Activated CD8-positive, alpha-beta memory T cell treated with anti-CD3 and anti-CD28 coated beads, Interleukin-2, amount 10 ng/mL, durations not matched to agents 7 days and 5 days (primary cell): Measurements from ENCODE around the gene OR1K1. TPM values are rescaled to one million over a fixed set of nuclear protein-coding genes. Genes with fewer than 3 reads are reported as not detected.
A peak's percentile ranks its signal among the peaks of the same experiment; 100 is the strongest.
"Not testable (repeated sequence)": the region's sequence is repeated elsewhere in the genome, so short reads cannot be mapped to it uniquely, and the experiment has no call there.

Source experiments
- ATAC-seq: fragments of 150-1000 bp; cut with Tn5 transposase; one replicate; pipeline ENCODE4 v1.10.0; 2021; ENCODE audit warnings: moderate library complexity
- CTCF ChIA-PET: fragments of 350-600 bp; sonication (Branson Sonifier 250); formaldehyde crosslinking; loops from one replicate; lab custom pipeline; 2021; ENCODE audit warnings: antibody characterized with exemption; lab: Charles Lee
- DNase-seq: peaks from one replicate; pipeline ENCODE4 v3.0.0-alpha.2; 2020
- H3K27ac Mint-ChIP-seq: one replicate; pipeline ENCODE4 v1.8.0; 2021; ENCODE audit warnings: mild to moderate bottlenecking, mixed read lengths
- H3K27me3 Mint-ChIP-seq: one replicate; pipeline ENCODE4 v1.8.0; 2021; ENCODE audit warnings: mixed read lengths
- H3K36me3 Mint-ChIP-seq: one replicate; pipeline ENCODE4 v1.8.0; 2021; ENCODE audit warnings: mild to moderate bottlenecking, mixed read lengths
- H3K4me1 Mint-ChIP-seq: one replicate; pipeline ENCODE4 v1.8.0; 2021; ENCODE audit warnings: mixed read lengths
- H3K4me3 Mint-ChIP-seq: one replicate; pipeline ENCODE4 v1.8.0; 2021; ENCODE audit warnings: mild to moderate bottlenecking, moderate library complexity, mixed read lengths
- H3K9me3 Mint-ChIP-seq: one replicate; pipeline ENCODE4 v1.8.0; 2022; ENCODE audit warnings: low read depth, mixed read lengths
- total RNA-seq, 2 experiments: library from RNA; stranded (reverse); gene quantifications; one replicate each; pipeline ENCODE4 v1.2.3, GENCODE V29; 2021

The OR1K1 gene
- total RNA-seq, 2 experiments from 2014 or later = not detected

DNA sequence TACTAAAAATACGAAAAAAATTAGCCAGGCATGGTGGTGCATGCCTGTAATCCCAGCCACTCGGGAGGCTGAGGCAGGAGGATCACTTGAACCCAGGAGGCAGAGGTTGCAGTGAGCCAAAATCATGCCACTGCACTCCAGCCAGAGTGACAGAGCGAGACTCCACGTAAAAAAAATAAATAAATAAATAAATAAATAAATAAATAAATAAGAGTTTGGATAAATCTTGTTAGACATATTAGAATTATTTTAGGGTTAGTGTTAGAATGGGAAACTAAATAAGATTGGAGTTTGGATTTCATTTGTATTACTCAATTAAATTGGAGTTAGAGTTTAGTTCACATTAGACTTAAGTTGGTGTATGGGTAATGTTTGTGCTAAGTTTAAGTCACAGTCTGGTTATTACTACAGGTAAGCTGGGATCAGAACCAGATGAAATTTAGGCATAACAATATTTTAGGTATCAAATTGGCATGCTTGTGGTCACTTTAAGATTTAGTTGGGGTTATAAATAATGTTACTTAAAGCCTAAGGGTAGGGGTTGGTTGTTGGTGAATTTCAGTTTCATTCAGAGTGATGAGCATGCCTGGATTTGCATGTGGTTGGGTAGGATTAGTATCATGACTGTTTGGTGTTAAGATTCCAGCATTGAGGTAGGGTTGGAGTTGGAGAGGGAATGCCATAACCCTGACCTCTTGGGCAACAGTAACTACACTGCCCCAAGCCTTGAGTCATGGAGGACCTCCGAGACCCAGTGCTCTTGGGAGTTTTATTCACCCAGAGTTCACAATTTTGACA, 7.9 kb upstream of the OR1K1 start:
- Mint-ChIP-seq H3K27me3 (no peaks in the 10 kb centered on the region), H3K4me1 (no peaks in the 10 kb centered on the region), H3K27ac (no peak overlapping the region), H3K4me3 (no peak overlapping the region), H3K36me3 (no peaks in the 10 kb centered on the region), H3K9me3 (no peaks in the 10 kb centered on the region)
- CTCF ChIA-PET = no interaction called here
- DNase-seq = peak; percentile 7
- ATAC-seq = no peak

GRCh38 chr9:122797316-122798063, 2.4 kb upstream of the OR1K1 start:
- no peaks in the 10 kb centered on the region for H3K36me3 Mint-ChIP-seq
- H3K9me3 Mint-ChIP-seq = no peaks in the 10 kb centered on the region
- no peaks in the 10 kb centered on the region for H3K27me3 Mint-ChIP-seq
- ATAC-seq (no peak), DNase-seq (no peak)
- CTCF ChIA-PET = no interaction called here
- H3K4me1 Mint-ChIP-seq = no peaks in the 10 kb centered on the region
- H3K4me3 Mint-ChIP-seq = no peak overlapping the region
- no peak overlapping the region for H3K27ac Mint-ChIP-seq

- ATAC-seq = peak; percentile 21
- DNase-seq = no peak
- H3K36me3 Mint-ChIP-seq = peaks cover 14% of the 10 kb centered on the region
- peaks cover 29% of the 10 kb centered on the region for H3K4me1 Mint-ChIP-seq
- H3K4me3 Mint-ChIP-seq = no peak overlapping the region
- peak overlapping the region; percentile 2 for H3K27ac Mint-ChIP-seq
- H3K9me3 Mint-ChIP-seq = peaks cover 11% of the 10 kb centered on the region
- no peaks in the 10 kb centered on the region for H3K27me3 Mint-ChIP-seq
- CTCF ChIA-PET = interaction anchor here (0.9 to 3.0 kb wide), 3 partner anchors 308 to 682 kb away, joined by 3 to 17 read pairs (median 15); no protein-coding TSS in a partner anchor
Measured at GRCh38 chr9:122806661-122807060, 6.7 kb downstream of the OR1K1 start.

- Mint-ChIP-seq H3K4me3 (no peak overlapping the region), H3K27me3 (no peaks in the 10 kb centered on the region), H3K4me1 (peaks cover 29% of the 10 kb centered on the region), H3K27ac (peak overlapping the region; percentile 79), H3K9me3 (peaks cover 11% of the 10 kb centered on the region), H3K36me3 (peaks cover 14% of the 10 kb centered on the region)
- DNase-seq = peak; percentile 79
- CTCF ChIA-PET = interaction anchor here (0.9 to 3.0 kb wide), 6 partner anchors 299 to 682 kb away, joined by 3 to 17 read pairs (median 7); no protein-coding TSS in a partner anchor
- ATAC-seq = peak; percentile 59
Measured at GRCh38 chr9:122807271-122807900, 7.5 kb downstream of the OR1K1 start.

DNA sequence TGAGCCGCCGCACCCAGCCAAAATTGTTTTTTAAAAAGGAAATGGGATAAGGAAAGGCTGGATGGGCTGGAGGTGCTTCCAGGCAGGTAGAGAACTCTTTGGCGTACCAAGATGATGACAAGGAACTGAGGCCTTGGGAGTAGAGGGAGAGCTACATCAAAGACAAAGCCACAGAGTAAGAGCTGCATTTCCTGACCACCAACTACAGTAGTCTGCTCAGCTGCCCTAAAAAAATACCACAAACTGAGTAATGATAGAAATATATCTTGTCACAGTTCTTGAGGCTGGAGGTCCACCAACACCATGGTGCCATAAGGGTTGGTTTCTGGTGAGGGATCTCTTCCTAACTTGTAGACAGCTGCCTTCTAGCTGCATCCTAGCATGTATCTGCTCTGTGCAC, 8.2 kb downstream of the OR1K1 start:
- DNase-seq = peak; percentile 46
- ATAC-seq = peak; percentile 38
- Mint-ChIP-seq H3K4me3 (no peak overlapping the region), H3K27ac (peak overlapping the region; percentile 34), H3K9me3 (peaks cover 11% of the 10 kb centered on the region), H3K27me3 (no peaks in the 10 kb centered on the region), H3K36me3 (peaks cover 14% of the 10 kb centered on the region), H3K4me1 (peaks cover 29% of the 10 kb centered on the region)
- CTCF ChIA-PET = interaction anchor here (0.6 to 3.0 kb wide), 12 partner anchors 9 to 709 kb away, joined by 3 to 17 read pairs (median 4); partner anchors contain the start of gene PDCL

GRCh38 chr9:122809261-122809660, 9.3 kb downstream of the OR1K1 start:
- DNase-seq, H3K27ac Mint-ChIP-seq, H3K27me3 Mint-ChIP-seq, H3K4me3 Mint-ChIP-seq, ATAC-seq: not testable (repeated sequence)
- CTCF ChIA-PET = interaction anchor here (0.9 to 3.0 kb wide), 6 partner anchors 8 to 710 kb away, joined by 4 to 15 read pairs (median 6); partner anchors contain the start of gene PDCL
- Mint-ChIP-seq H3K4me1 (peaks cover 29% of the 10 kb centered on the region), H3K36me3 (peaks cover 14% of the 10 kb centered on the region), H3K9me3 (peaks cover 11% of the 10 kb centered on the region)

GRCh38 chr9:122810306-122810946, 10.5 kb downstream of the OR1K1 start:
- peaks cover 30% of the 10 kb centered on the region for H3K4me1 Mint-ChIP-seq
- peaks cover 10% of the 10 kb centered on the region for H3K9me3 Mint-ChIP-seq
- DNase-seq = peak; percentile 83
- H3K27ac Mint-ChIP-seq = no peak overlapping the region
- H3K4me3 Mint-ChIP-seq = no peak overlapping the region
- ATAC-seq = peak; percentile 67
- CTCF ChIA-PET = interaction anchor here (1.0 to 3.1 kb wide), 11 partner anchors 12 to 718 kb away, joined by 3 to 14 read pairs (median 6); no protein-coding TSS in a partner anchor
- H3K27me3 Mint-ChIP-seq = no peaks in the 10 kb centered on the region
- H3K36me3 Mint-ChIP-seq = peaks cover 14% of the 10 kb centered on the region

DNA sequence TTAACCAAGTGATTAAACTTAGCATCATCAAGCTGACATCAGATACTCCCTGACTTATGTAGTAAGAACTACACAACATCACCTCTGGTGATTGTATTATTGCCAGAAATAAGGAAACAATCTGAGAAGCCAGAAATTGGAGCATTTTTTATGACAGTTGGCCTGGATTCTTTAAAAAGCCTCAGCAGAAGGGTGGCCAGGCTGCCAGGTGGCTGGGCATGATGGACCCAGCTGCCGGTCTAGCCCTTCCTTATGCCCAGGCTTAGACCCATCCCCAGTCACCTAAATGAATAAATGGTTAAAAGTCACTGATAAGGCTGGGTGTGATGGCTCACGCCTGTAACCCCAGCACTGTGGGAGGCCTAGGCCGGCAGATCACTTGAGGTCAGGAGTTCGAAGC, 12.8 kb downstream of the OR1K1 start:
- Mint-ChIP-seq H3K4me3 (no peak overlapping the region), H3K9me3 (no peaks in the 10 kb centered on the region), H3K27ac (no peak overlapping the region), H3K27me3 (no peaks in the 10 kb centered on the region), H3K4me1 (peaks cover 29% of the 10 kb centered on the region), H3K36me3 (peaks cover 11% of the 10 kb centered on the region)
- CTCF ChIA-PET = interaction anchor here (0.7 to 3.1 kb wide), 3 partner anchors 314 to 688 kb away, joined by 3 to 14 read pairs (median 14); no protein-coding TSS in a partner anchor
- DNase-seq (no peak), ATAC-seq (no peak)

DNA sequence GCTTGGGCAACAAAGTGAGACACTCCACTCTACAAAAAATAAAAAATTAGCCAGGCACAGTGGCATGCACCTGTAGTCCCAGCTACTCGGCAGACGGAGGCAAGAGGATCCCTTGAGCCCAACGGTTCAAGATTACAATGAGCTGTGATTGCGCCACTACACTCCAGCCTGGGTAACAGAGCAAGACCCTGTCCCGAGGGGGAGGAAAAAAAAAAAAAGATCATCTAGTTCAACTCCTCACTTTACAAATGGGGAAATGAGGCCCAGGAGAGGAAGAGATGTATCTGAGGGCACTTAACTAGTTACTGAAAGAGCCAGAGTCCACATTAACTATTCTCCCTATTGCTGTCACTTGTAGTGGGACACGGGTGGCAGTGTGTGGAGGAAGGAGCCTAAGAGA, 14.6 kb downstream of the OR1K1 start:
- Mint-ChIP-seq H3K27me3 (no peaks in the 10 kb centered on the region), H3K4me1 (peaks cover 13% of the 10 kb centered on the region), H3K4me3 (no peak overlapping the region), H3K9me3 (no peaks in the 10 kb centered on the region), H3K36me3 (peaks cover 13% of the 10 kb centered on the region), H3K27ac (no peak overlapping the region)
- CTCF ChIA-PET = no interaction called here
- ATAC-seq (no peak), DNase-seq (no peak)

- H3K9me3 Mint-ChIP-seq = no peaks in the 10 kb centered on the region
Measured at GRCh38 chr9:122815544-122815943, 15.6 kb downstream of the OR1K1 start.

DNA sequence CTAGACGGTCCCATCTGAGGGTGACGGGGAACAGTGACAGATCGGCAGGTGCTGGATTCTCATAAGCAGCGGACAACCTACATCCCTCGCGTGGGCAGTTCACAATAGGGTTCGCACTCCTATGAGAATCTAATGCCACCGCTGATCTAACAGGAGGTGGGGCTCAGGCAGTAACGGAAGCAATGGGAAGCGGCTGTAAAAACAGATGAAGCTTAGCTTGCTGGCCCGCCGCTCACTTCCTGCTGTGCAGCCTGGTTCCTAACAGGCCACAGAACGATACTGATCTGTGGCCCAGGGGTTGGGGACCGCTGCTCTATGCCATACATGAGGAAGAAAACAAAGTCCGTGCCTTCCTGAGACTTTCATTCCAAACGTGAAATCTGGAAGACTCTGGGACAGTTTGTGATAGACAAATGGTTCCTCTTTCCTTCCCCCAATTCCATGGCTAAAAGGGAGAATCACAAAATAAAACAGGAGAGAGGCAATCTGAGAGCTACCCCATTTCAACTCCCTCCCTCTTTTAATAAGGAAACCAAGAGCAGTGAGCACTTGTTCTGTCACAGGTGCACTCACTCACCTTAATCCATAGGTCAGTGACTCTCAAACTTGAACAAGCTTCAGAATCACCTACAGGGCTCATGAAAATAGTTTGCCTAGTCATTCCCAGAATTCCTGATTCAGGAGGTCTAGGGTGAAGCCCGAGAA, 16.4 kb downstream of the OR1K1 start:
- H3K4me1 Mint-ChIP-seq = peaks cover 16% of the 10 kb centered on the region
- peak; percentile 88 for ATAC-seq
- H3K9me3 Mint-ChIP-seq = no peaks in the 10 kb centered on the region
- peaks cover 22% of the 10 kb centered on the region for H3K36me3 Mint-ChIP-seq
- H3K27me3 Mint-ChIP-seq = no peaks in the 10 kb centered on the region
- H3K4me3 Mint-ChIP-seq = peak overlapping the region; percentile 27
- H3K27ac Mint-ChIP-seq = peak overlapping the region; percentile 84
- CTCF ChIA-PET = interaction anchor here (0.9 to 1.5 kb wide), 4 partner anchors 12 to 352 kb away, joined by 3 to 6 read pairs (median 4); partner anchors contain the start of gene PDCL
- peak; percentile 71 for DNase-seq

More at GRCh38 chr9:122815544-122815943, 15.6 kb downstream of the OR1K1 start:
- Mint-ChIP-seq H3K27ac (no peak overlapping the region), H3K4me1 (peaks cover 16% of the 10 kb centered on the region), H3K36me3 (peaks cover 19% of the 10 kb centered on the region), H3K4me3 (no peak overlapping the region), H3K27me3 (no peaks in the 10 kb centered on the region)
- CTCF ChIA-PET = interaction anchor here (1.3 to 1.5 kb wide), 2 partner anchors 12 to 351 kb away, joined by 3 to 6 read pairs; partner anchors contain the start of gene PDCL
- no peak for DNase-seq
- no peak for ATAC-seq

DNA sequence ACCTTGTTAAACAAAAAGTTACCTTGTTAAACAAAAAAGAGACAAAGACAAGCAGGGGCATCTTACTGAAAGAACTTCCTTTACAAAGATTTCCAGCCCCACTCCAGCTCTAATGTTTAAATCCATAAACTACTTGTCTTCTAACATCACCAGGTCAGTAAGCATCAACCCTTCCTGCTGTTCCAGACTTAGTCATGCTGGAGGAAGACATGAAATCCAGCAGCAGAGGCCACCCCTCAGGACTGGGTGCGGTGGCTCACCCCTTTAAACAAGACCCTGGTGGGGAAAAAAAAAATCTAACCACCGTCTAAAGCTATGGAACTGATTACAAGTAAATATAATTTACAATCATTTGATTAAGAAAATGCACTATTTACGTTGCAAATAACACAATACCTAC, 19.4 kb downstream of the OR1K1 start:
- Mint-ChIP-seq H3K4me1 (peaks cover 20% of the 10 kb centered on the region), H3K27ac (no peak overlapping the region)
- no peak for ATAC-seq

More for the DNA sequence above, 19.4 kb downstream of the OR1K1 start:
- Mint-ChIP-seq H3K36me3 (peaks cover 32% of the 10 kb centered on the region), H3K9me3 (no peaks in the 10 kb centered on the region), H3K4me3 (no peak overlapping the region), H3K27me3 (no peaks in the 10 kb centered on the region)
- DNase-seq = no peak
- CTCF ChIA-PET = interaction anchor here (0.9 to 1.3 kb wide), 3 partner anchors 9 to 181 kb away, joined by 3 to 5 read pairs (median 4); partner anchors contain the start of genes PDCL and ZBTB26
